NCI-H1417 treated with DMSO at 0.1 percent for 48 hours (cell line): Measurements from ENCODE around the gene CLDN9.

Source experiments
- DNase-seq: peaks from one replicate; lab custom pipeline; 2025; lab: John Stamatoyannopoulos, UW

The CLDN9 gene

DNA sequence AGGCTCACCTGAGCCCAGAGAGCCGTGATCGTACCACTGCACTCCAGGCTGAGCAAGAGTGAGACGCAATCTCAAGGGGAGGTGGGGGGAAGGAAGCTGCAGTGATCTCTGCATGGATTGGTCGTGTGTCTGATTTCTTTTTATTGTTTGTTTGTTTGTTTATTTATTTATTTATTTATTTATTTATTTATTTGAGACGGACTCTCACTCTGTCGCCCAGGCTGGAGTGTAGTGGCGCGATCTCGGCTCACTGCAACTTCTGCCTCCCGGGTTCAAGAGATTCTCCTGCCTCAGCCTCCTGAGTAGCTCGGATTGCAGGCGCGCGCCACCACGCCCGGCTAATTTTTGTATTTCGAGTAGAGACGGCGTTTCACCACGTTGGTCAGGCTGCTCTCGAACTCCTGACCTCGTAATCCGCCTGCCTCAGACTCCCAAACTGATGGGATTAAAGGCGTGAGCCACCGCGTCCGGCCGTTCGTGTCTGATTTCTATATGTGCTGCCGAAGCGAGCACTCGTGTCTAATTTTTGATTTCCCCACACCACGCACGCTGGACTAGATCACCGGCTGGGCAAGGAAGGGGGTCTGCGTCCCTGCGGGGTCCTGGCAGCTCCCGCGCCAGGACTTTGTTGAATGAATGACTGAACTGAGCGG is 7.0 kb downstream of the CLDN9 start:
- DNase-seq, result no peak

DNA sequence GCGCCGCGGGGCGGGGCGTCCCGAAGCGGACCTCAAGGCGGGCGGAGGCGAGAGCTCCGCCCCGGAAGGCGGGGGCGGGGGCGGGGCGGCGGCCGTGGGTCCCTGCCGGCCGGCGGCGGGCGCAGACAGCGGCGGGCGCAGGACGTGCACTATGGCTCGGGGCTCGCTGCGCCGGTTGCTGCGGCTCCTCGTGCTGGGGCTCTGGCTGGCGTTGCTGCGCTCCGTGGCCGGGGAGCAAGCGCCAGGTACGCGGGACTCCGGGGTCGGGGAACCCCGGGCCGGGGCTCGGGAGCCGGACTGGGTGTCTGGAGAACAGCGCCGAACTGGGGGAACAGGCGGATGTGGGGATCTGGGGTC is 7.5 kb downstream of the CLDN9 start, which contains the start of gene TNFRSF12A:
Gene TNFRSF12A (plus strand): TSS at position 122 of the 357 bp plus-strand sequence. CDS start 30 bp downstream, at position 152.
- DNase-seq, result no peak

DNA sequence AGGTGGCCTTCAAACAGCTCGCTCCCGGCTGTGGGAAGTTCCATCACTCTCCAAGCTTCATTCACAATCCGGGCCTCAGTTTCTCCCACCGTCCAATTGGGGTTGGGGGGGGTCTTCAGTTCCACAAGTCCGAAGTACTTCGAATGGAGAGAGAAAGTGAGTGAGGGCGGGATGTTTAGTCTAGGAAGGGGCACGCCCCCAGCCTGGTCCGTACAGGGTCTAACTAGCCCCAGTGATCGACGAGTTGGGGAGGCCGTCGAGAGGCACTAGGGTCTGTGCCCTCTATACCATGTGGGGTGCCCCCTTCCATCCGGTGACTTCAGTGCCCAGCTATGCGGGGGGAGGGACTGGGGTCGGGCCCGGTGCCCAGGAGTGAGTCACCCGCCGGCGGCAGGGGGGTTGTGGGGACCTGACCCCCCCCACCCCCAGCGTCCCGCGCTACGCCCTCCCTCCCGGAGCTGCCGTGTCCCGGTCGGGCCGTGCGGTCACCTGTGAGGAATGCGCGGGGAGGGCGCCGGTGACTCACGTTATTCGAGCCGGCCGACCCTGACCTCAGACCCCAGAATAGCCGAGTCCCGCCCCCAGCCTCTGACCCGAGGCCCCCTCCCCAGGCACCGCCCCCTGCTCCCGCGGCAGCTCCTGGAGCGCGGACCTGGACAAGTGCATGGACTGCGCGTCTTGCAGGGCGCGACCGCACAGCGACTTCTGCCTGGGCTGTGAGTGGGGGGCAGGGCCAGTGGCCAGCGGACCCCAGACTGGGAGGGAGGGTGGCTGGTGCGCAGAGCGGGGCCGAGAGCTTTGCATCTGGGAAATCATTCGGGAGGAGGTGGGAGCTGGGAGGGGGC is 8.1 kb downstream of the CLDN9 start:
- no peak for DNase-seq

DNA sequence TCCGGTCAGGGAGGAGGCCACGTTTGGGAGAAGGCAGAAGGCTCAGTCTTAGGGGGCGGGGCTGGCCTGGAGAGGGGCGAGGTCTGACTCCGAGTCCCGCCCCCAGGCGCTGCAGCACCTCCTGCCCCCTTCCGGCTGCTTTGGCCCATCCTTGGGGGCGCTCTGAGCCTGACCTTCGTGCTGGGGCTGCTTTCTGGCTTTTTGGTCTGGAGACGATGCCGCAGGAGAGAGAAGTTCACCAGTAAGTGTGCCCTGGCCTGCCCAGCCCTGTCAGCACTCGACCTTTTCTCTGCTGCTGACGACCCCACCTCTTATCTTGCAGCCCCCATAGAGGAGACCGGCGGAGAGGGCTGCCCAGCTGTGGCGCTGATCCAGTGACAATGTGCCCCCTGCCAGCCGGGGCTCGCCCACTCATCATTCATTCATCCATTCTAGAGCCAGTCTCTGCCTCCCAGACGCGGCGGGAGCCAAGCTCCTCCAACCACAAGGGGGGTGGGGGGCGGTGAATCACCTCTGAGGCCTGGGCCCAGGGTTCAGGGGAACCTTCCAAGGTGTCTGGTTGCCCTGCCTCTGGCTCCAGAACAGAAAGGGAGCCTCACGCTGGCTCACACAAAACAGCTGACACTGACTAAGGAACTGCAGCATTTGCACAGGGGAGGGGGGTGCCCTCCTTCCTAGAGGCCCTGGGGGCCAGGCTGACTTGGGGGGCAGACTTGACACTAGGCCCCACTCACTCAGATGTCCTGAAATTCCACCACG is 8.9 kb downstream of the CLDN9 start:
- no peak for DNase-seq

DNA sequence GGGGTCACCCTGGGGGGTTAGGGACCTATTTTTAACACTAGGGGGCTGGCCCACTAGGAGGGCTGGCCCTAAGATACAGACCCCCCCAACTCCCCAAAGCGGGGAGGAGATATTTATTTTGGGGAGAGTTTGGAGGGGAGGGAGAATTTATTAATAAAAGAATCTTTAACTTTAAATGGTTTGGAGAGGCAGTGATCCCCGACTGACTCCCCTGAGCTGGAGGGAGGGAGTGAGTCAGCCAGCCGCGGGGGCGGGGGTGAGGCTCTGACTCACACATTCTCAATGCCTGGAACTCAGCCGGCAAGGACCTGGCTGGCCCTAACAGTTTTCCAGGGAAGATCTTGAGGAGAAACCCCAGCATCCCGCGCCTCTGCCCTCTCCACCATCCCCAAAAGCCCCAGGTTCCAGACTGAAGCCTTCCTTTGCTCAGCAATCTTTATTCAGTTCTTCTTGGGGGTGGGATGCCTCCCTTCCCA is 9.5 kb downstream of the CLDN9 start:
- DNase-seq, result no peak

DNA sequence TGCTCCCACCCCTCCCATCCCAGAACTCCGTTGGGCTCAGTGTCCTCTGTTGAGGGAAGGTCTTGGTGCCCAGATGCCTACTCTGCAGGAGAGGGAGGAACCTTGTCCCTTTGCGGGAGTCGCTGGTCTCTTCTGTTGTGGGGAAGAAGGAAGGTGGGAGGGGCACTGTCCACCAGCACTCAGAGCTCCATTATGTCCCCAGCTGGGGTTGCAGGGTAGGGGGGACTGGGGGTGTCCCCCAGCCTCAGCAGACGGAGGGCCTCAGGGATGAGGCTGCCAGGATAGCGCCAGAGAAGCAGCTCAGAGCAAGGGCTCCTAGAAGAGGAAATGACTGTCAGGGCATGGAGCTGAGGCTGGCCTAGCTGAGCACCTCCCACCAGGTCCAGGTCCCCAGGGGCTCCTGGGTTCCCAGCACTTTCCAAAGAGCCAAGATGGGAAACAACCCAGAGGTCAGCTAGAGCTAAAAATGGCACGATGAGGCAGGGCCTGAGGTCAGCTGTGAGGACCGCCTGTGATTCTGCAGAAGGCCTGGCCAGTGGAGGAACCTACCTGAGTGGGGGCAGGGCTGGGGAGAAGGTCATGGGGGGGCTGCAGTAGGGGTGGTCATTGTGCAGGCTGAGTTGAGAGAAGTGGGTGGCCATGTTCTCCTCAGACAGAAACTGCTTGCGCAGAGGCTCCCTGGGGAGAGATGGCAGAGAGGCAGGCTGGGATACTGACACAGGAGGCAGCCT is 10.1 kb downstream of the CLDN9 start:
- no peak for DNase-seq

DNA sequence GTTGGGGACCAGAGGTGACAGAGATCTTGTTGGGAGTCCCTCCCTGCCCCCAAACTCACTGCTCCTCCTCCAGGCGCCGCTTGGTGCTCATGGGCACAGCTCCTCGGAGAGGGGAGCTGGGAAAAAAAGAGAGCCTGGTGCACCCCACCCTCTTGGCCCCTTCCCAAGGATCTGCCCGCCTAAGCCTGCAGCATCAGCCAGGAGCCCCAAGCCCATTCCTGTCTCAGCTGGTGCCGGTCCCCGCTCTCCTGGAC is 10.6 kb downstream of the CLDN9 start:
- no peak for DNase-seq

DNA sequence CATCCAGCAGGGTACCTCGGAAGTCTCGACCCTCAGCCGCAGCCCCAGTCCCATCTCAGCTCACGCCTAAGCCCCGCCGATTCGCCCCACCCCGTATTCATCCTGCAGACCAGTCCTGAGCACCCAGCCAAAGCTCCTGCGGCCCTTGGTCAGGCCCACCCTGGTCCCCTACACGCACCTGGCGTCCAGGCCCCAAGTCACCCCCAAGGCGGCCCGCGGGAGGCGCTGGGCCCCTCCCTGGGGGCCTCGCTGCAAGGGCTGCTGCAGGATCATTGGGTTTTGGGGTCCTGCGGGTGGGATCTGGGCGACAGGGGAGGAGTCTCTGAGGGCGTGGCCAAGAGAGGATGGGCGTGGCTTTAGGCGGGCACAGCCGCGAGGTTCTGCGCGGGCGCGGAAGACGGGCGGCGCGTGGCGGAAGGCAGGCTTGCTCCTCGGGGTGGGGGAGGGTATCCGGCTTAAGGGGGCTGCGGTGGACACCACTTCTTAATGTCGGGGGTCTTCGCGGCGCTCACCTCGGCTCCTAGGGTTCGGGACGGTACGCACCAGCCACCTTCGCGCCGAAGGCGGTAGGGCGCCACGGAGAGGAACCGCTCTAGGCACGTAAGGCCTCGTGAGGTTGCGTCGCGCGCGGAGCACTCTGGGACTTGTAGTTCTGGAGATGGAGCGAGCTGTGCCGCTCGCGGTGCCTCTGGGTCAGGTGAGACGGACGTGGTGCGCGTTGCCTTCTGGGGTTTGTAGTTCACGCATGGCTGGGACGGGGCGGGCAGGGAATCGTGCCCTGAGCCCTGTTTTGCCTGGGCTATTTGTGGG is 11.2 kb downstream of the CLDN9 start, which contains the start of the genes HCFC1R1 and THOC6:
Gene HCFC1R1 (minus strand): TSS at position 274 of the 810 bp plus-strand sequence. CDS start 1 bp downstream, at position 273.
Gene THOC6 (plus strand): TSS at position 367 of the 810 bp plus-strand sequence. CDS start 292 bp downstream, at position 659.
- DNase-seq, result peak; percentile 79

DNA sequence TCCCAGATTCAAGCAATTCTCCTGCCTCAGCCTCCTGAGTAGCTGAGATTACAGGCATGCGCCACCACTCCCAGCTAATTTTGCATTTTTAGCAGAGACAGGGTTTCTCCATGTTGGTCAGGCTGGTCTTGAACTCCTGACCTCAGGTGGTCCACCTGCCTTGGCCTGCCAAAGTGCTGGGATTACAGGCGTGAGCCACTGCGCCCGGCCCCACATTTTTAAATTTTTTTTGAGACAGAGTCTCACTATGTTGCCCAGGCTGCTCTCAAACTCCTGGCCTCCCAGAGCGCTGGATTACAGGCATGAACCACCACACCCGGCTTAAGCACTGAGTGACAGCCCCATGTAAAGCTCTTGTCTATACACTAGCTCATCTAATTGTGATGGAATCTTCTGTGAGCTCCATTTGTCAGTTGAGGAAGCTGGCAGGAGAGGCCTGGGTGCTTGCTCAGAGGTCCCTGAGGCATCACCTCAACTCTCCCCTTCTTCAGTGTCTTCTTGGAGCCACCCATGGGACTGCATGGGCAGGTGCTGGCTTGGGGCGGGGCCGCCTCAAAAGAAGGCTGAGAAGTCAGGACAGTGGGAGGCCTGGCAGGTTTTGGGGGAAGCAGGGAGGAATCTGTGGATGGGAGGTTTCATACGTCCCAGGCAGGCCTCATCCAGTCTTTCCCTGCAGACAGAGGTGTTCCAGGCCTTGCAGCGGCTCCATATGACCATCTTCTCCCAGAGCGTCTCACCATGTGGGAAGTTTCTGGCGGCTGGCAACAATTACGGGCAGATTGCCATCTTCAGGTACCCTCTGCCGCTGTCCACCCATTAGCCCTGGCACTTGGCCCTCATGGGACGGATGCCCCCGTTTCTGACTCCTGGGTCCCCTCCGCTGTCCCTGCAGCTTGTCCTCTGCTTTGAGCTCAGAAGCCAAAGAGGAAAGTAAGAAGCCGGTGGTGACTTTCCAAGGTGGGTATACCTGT is 12.6 kb downstream of the CLDN9 start:
- no peak for DNase-seq

DNA sequence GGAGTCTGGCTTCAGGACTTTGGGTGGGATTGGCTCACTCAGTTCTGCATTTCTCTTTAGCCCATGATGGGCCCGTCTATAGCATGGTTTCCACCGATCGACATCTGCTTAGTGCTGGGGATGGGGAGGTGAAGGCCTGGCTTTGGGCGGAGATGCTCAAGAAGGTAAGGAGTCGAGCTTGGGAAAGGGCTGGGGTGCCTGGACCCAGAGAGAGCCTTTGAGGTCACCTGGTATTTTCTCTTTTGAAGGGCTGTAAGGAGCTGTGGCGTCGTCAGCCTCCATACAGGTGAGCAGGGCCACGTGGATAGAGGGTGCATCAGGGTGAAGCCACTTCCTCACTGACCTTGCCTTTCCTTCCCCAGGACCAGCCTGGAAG is 13.3 kb downstream of the CLDN9 start:
- no peak for DNase-seq

DNA sequence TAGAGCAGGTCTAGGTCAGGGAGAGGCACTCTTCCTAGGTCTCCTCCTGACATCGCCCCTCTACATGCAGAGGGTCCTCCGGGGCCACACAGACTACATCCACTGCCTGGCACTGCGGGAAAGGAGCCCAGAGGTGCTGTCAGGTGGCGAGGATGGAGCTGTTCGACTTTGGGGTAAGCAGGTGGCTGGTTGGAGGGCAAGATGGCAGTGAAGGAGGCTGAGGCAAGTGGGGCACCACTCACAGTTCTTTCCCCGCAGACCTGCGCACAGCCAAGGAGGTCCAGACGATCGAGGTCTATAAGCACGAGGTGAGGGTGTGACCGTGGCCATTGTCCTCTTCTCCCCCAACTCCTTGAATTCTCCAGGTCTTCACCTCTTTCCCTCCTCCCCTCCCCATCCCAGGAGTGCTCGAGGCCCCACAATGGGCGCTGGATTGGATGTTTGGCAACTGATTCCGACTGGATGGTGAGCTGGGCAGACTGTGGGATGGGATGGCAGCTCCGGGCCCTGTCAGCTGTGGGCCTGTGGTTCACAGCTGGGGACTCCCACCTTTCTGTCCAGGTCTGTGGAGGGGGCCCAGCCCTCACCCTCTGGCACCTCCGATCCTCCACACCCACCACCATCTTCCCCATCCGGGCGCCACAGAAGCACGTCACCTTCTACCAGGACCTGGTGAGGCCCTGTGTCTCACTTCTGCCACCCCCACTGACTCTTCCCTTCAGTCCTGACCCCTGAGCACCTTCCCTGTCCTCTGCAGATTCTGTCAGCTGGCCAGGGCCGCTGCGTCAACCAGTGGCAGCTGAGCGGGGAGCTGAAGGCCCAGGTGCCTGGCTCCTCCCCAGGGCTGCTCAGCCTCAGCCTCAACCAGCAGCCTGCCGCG is 14.1 kb downstream of the CLDN9 start:
- DNase-seq, result no peak

DNA sequence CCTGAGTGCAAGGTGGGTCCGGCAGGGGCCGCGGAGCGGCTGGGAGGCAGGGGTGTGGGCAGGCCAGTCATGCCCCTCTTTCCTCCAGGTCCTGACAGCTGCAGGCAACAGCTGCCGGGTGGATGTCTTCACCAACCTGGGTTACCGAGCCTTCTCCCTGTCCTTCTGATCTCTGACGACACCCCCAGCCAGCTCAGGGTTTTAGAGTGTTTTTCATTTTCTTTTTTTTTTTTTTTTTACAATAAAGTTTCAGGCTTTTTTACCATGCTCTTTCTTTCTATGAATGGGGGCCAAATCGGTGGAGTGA is 14.7 kb downstream of the CLDN9 start:
- DNase-seq, result no peak

DNA sequence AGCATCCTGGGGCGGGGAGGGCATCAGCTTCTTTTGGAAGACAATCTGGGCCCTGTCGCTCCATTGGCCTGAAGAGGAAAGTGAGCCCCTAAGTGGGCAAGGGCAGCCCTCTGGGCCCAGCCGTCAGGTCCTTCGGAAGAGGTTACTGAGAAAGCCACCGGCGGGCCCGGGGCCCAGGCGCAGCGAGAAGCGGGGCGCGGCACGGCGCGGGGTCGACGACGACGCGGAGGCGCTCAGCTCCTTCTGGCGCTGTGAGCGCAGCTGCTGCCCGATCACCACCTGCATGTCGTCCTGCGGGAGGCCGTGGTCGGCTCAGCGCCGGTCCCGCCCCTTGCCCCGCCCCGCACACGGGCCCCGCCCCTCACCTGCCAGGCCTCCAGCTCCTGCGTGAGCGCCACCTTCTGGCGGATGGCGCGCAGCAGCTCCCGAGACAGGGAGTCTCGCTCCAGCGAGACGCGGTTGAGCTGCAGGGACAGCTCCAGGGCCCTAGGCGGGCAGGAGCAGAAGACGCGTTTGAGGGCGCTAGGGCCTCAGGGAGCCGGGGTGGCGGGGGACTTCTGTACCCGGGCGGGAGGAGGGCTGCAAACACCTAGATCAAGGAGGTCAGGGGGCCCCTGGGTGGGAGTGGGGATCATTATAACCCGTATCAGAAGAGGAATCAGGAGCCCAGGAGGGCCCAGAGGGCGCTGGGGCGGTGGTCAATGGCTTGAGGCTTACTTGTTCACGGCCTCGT is 15.4 kb downstream of the CLDN9 start:
- peak; percentile 19 for DNase-seq

DNA sequence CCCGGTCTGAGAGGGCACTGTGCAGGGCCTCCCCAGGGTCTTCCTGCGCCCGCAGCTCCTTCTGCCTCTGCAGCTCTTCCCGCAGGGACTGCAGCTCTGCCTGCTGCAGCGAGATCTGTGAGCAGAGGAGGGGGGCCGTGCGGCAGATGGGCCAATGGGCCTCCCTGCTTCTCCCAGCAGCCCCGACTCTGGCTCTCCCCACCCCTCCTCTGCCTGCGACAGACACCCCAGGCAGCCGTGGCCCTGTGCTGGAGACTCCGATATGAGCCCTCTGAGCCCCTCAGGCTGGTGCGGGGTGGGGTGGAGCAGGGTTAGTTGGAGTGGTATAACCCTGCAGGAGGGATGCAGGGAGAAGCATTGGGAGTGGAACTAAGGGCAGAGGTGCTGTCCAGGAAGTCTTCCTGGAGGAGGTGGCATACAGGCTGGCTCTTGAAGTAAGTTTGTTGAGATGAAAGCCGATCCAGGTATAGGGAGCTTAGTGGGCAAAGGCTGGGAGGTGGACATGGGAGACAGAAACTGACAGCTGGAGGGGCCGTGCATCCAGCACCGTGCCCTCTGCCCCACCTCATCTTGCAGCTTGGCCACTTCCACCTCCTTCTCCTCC is 16.1 kb downstream of the CLDN9 start:
- no peak for DNase-seq

DNA sequence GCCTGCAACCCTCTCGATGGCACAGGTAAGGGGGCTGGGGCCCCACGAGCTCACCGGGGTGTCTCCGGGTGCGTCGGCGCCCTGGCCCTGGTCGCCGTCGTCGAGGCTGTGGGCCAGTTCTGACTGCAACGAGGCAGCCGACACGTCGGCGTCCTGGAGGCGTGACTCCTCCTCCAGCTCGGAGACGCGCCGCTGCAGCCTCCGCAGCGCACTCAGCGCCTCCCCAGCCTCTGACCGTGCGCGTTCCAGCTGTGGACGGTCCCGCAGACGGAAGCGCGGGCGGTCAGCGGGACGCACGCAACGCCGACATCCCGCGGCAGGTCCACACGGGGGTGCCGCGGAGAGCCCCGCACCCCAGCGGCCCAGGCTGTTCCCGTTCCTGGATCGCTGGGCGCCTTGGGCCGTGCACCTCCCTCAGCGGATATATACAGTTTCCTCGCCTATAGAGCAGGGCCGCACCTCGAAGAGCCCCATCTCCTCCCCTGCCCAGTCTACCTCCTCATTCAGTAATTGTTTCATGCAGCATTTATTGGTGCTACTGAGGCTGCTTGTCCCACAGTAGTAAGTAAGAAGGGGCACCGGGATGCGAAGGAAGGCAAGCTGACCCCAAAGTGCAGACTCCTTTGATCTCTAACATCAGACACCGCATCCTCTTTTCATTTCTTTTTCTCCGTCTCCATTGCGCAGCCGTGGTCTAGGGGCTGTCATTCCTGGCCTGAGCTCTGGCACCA is 16.9 kb downstream of the CLDN9 start:
- no peak for DNase-seq

DNA sequence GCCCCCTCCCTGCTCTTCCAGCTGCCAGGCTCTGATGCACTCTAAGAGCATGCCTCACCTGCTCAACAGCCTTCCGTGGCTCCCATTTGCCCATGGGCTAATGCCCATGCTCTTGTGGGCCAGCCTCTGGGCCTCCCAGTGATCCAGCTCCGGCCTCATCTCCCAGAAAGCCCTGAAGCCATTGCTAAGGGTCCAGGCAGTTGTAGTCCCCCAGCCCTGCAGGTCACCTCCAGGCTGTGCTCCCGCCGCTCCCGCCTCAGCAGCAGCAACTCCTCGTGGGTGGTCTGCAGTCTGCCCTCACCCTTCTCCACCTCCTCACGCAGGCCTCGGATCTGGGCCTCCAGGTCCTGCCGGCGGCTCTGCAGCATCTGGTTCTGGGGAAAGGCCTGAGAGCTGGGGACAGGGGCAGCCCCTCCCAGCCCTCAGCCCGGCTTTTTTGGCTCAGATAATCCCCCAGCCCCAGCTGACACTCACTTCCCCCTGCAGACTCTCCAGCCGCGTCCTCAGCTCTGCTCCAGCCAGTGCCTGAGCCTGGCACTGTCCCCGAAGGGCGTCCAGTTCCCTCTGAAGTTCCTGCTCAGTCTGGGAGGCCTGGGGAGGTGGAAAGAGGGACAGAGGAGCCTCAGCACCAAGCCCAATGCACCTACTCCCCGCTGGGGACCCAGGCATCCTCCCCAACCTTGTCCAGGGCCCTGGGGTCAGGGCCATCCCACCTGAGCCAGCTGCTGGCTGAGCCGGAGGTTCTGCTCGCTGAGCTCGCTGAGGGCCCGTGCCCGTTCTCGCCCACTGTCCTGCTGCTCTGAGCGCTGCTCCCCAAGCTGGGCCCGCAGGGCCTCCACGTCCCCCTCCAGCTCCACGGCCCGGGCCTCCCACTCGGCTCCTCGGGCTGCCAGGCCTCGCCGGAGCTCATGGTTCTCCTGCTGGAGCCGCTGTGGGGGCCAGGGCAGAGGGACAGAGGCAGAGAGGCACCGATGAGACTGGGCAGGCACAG is 17.8 kb downstream of the CLDN9 start:
- DNase-seq, result no peak
